PC-3 (cell line): Measurements from ENCODE around the gene TKFC. TPM values are rescaled to one million over a fixed set of nuclear protein-coding genes. Genes with fewer than 3 reads are reported as not detected.

Experiments
- ATAC-seq: fragments of 200-7000 bp; cut with Tn5 transposase; 2 replicates; pipeline ENCODE4 v1.9.1; 2020; ENCODE audit warnings: mild to moderate bottlenecking, moderate library complexity
- BruUV-seq: library from RNA; stranded (reverse); fragments of 400-500 nt; replicated peaks from 2 replicates; lab custom pipeline; 2021; lab: Mats Ljungman, UMichigan
- CTCF ChIA-PET: fragments of 300-600 bp; sonication (Branson Sonifier 250); formaldehyde crosslinking; loops from one replicate; lab custom pipeline; 2022; ENCODE audit warnings: antibody characterized with exemption; lab: Charles Lee
- POLR2A ChIA-PET: fragments of 300-600 bp; sonication (Branson Sonifier 250); formaldehyde crosslinking; loops from one replicate; lab custom pipeline; 2022; ENCODE audit warnings: antibody characterized with exemption; ENCODE audit not compliant: unreplicated experiment; lab: Charles Lee
- DNase-seq: peaks from one replicate; pipeline ENCODE4 v3.0.0-alpha.2; 2015
- H2AFZ ChIP-seq: fragments of 300-600 bp; sonication (generic); 2 replicates; pipeline ENCODE4 v1.6.0; 2016; ENCODE audit warnings: antibody characterized with exemption, low read length
- H3F3A ChIP-seq: fragments of 300-600 bp; sonication (generic); one replicate; pipeline ENCODE4 v1.6.0; 2017; ENCODE audit warnings: antibody characterized with exemption, low read length, control low read depth, mild to moderate bottlenecking; ENCODE audit not compliant: unreplicated experiment
- H3K27ac ChIP-seq: fragments of 300-600 bp; sonication (generic); 2 replicates; pipeline ENCODE4 v1.5.1; 2016; ENCODE audit warnings: mild to moderate bottlenecking, low read length
- H3K27me3 ChIP-seq: fragments of 300-600 bp; sonication (generic); 2 replicates; pipeline ENCODE4 v1.6.1; 2016; ENCODE audit warnings: low read length, mixed read lengths
- H3K36me3 ChIP-seq: fragments of 300-600 bp; sonication (generic); 2 replicates; pipeline ENCODE4 v1.6.1; 2016; ENCODE audit warnings: low read depth, mixed run types, low read length, mixed read lengths
- H3K4me1 ChIP-seq: fragments of 300-600 bp; sonication (generic); 2 replicates; pipeline ENCODE4 v1.5.1; 2016; ENCODE audit warnings: low read length; ENCODE audit not compliant: insufficient read depth
- H3K4me2 ChIP-seq: fragments of 300-600 bp; sonication (generic); 2 replicates; pipeline ENCODE4 v1.6.0; 2016; ENCODE audit warnings: low read length
- H3K4me3 ChIP-seq: fragments of 300-600 bp; sonication (generic); 2 replicates; pipeline ENCODE4 v1.5.1; 2016; ENCODE audit warnings: mild to moderate bottlenecking, low read length, mixed read lengths
- H3K79me2 ChIP-seq: fragments of 300-600 bp; sonication (generic); 2 replicates; pipeline ENCODE4 v1.6.1; 2017; ENCODE audit warnings: low read length, mixed read lengths
- H3K9ac ChIP-seq: fragments of 300-600 bp; sonication (generic); 2 replicates; pipeline ENCODE4 v1.6.0; 2016; ENCODE audit warnings: mild to moderate bottlenecking, low read length
- H3K9me2 ChIP-seq: fragments of 300-600 bp; sonication (generic); replicated peaks from 2 replicates; pipeline ENCODE4 v1.6.1; 2016; ENCODE audit warnings: mixed run types, low read length, mixed read lengths
- H3K9me3 ChIP-seq: fragments of 300-600 bp; sonication (generic); 2 replicates; pipeline ENCODE4 v1.6.1; 2016; ENCODE audit warnings: low read length, mixed read lengths
- H4K20me1 ChIP-seq: fragments of 300-600 bp; sonication (generic); 2 replicates; pipeline ENCODE4 v1.6.1; 2016; ENCODE audit warnings: low read length, mixed read lengths
- CTCF ChIP-seq: fragments of 300-600 bp; sonication (generic); conservative IDR thresholded peaks from 2 replicates; pipeline ENCODE4 v1.5.1; 2017; ENCODE audit warnings: antibody characterized with exemption, low read depth, mild to moderate bottlenecking, low read length
- EZH2 ChIP-seq: fragments of 300-600 bp; sonication (generic); IDR thresholded peaks from one replicate; pipeline ENCODE4 v1.6.1; 2017; ENCODE audit warnings: antibody characterized with exemption, mild to moderate bottlenecking, low read length; ENCODE audit not compliant: unreplicated experiment
- EZH2phosphoT487 ChIP-seq: fragments of 300-600 bp; sonication (generic); IDR thresholded peaks from 2 replicates; pipeline ENCODE4 v1.6.1; 2018; ENCODE audit warnings: mild to moderate bottlenecking, antibody characterized with exemption, low read length, borderline replicate concordance
- intact Hi-C: fragments of 100-400 bp; cut with micrococcal nuclease; formaldehyde crosslinking; loops from 2 replicates; pipeline ENCODE4 v1.9.0; 2023
- total RNA-seq: library from RNA; depleted of rRNA; stranded (reverse); fragments of >200 nt; gene quantifications from 2 replicates; pipeline ENCODE4 v1.2.3, GENCODE V29; 2014

Gene TKFC
- total RNA-seq, 1 experiment from 2014 or later = 56.9 TPM

- intact Hi-C loops = no loop called here
- Histone ChIP-seq H3K4me2 (no peak overlapping the region), H3K36me3 (peaks cover 4% of the 10 kb centered on the region; the same call in 1 of the 2 replicates), H3K9ac (no peak overlapping the region), H2AFZ (no peak overlapping the region), H3K9me3 (no peaks in the 10 kb centered on the region), H3K4me3 (no peak overlapping the region), H3K27me3 (no peaks in the 10 kb centered on the region), H3K79me2 (0 out of 2 replicates have a peak, but pooled peaks cover 2% of the 10 kb centered on the region), H3K9me2 (no peaks in the 10 kb centered on the region), H4K20me1 (no peaks in the 10 kb centered on the region), H3K27ac (no peak overlapping the region), H3F3A (no peaks in the 10 kb centered on the region), H3K4me1 (no peaks in the 10 kb centered on the region)
- TF ChIP-seq EZH2 = no peak
- no peak for TF ChIP-seq CTCF
- no peak for TF ChIP-seq EZH2phosphoT487
- ChIA-PET CTCF (no interaction called here), POLR2A (no interaction called here)
- no peak for ATAC-seq
- no peak for DNase-seq
- no TSS peak for BruUV-seq
Measured at GRCh38 chr11:61354208-61354607, 21.2 kb downstream of the TKFC start.

GRCh38 chr11:61356706-61357105 lies 23.7 kb downstream of the TKFC start:
- H3K9me2 ChIP-seq = no peaks in the 10 kb centered on the region
- ATAC-seq (no peak), DNase-seq (no peak)
- BruUV-seq = no TSS peak
- peaks cover 19% of the 10 kb centered on the region for H3K79me2 ChIP-seq
- TF ChIP-seq CTCF = no peak
- no peaks in the 10 kb centered on the region for H4K20me1 ChIP-seq
- H2AFZ ChIP-seq = no peak overlapping the region
- H3K9ac ChIP-seq = no peak overlapping the region
- ChIA-PET CTCF (interaction anchor here (0.6 to 1.1 kb wide), 2 partner anchors 14 to 21 kb away, joined by 3 to 8 read pairs; no protein-coding TSS in a partner anchor), POLR2A (no interaction called here)
- no peaks in the 10 kb centered on the region for H3K9me3 ChIP-seq
- peaks cover 4% of the 10 kb centered on the region; the same call in 1 of the 2 replicates for H3K36me3 ChIP-seq
- H3K27ac ChIP-seq = no peak overlapping the region
- H3K4me1 ChIP-seq = peaks cover 10% of the 10 kb centered on the region; the same call in 1 of the 2 replicates
- H3K4me2 ChIP-seq = no peak overlapping the region
- no peaks in the 10 kb centered on the region for H3K27me3 ChIP-seq
- H3K4me3 ChIP-seq = no peak overlapping the region
- intact Hi-C loops = no loop called here
- H3F3A ChIP-seq = no peaks in the 10 kb centered on the region

GRCh38 chr11:61357233-61357893 lies 24.3 kb downstream of the TKFC start:
- Histone ChIP-seq H3K9me2 (no peaks in the 10 kb centered on the region), H3K4me3 (no peak overlapping the region), H3K36me3 (peaks cover 4% of the 10 kb centered on the region; the same call in 1 of the 2 replicates), H3K4me2 (no peak overlapping the region), H3K9ac (no peak overlapping the region), H4K20me1 (no peaks in the 10 kb centered on the region), H3K27me3 (no peaks in the 10 kb centered on the region), H3K4me1 (peaks cover 10% of the 10 kb centered on the region; the same call in 1 of the 2 replicates), H3K27ac (no peak overlapping the region), H3K79me2 (peaks cover 21% of the 10 kb centered on the region), H3F3A (no peaks in the 10 kb centered on the region), H3K9me3 (no peaks in the 10 kb centered on the region), H2AFZ (no peak overlapping the region)
- no TSS peak for BruUV-seq
- no peak for DNase-seq
- ChIA-PET CTCF (no interaction called here), POLR2A (no interaction called here)
- ATAC-seq = no peak
- no peak for TF ChIP-seq EZH2phosphoT487
- intact Hi-C loops = no loop called here
